ENCODE measurements around the gene TUBA1C.

DNA sequence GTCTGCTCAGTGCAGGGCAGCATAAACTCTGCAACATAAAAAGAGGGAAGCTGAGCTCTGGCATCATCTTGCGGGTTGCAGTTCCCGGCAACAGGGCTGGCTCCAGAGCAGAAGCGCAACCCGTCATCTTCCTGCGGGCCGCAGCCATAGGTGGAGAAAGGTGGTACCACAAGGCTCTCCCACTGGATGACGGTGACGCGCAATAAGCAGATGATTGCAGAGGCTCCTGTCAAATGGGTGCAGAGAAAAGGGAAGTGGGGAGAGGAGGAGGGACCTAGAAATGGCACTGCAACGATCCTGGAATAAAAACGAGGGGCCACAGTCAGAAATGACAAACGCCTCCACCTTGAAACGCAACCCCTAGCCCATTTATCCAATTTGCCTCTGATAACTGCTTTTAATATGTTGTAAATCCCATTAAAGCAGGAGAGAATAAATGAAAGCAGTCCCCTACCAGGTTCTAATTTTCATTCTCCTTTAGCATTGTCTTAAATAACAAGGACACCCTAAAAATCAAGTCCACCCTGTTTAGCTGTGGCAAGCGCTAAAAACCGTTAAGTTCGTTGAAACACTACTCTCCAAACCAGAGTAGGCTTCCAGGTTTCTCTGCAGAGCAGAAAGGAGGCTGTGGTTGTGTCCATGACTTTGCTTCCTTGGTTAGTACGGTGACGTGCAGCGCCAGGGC, 30.9 kb upstream of the TUBA1C start:
- TF ChIP-seq, protein P1, sequence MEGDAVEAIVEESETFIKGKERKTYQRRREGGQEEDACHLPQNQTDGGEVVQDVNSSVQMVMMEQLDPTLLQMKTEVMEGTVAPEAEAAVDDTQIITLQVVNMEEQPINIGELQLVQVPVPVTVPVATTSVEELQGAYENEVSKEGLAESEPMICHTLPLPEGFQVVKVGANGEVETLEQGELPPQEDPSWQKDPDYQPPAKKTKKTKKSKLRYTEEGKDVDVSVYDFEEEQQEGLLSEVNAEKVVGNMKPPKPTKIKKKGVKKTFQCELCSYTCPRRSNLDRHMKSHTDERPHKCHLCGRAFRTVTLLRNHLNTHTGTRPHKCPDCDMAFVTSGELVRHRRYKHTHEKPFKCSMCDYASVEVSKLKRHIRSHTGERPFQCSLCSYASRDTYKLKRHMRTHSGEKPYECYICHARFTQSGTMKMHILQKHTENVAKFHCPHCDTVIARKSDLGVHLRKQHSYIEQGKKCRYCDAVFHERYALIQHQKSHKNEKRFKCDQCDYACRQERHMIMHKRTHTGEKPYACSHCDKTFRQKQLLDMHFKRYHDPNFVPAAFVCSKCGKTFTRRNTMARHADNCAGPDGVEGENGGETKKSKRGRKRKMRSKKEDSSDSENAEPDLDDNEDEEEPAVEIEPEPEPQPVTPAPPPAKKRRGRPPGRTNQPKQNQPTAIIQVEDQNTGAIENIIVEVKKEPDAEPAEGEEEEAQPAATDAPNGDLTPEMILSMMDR (IDR thresholded peaks at IDR 0.05 in 4 of 5, conservative IDR thresholded peaks at IDR 0.05 in 1 of 5): no peak
- no peak for TF ChIP-seq POLR2A (IDR thresholded peaks at IDR 0.05)

Data from gastrocnemius medialis (tissue), 4 donors.